GM21576 (cell line): ENCODE measurements around the gene TFIP11.

ENCODE experiments used
- ATAC-seq: cut with Tn5 transposase; IDR thresholded peaks from one replicate; pipeline ENCODE4 v1.9.1; 2021; ENCODE audit warnings: mild to moderate bottlenecking, moderate library complexity; ENCODE audit not compliant: unreplicated experiment

TFIP11 gene

GRCh38 chr22:26512149-26512793 lies at the start of gene TFIP11:
TFIP11 (minus strand) TSS chr22:26512473; CDS start chr22:26510272, 2,201 bp downstream.
- peak; percentile 90 for ATAC-seq

- ATAC-seq, result no peak
Observed at GRCh38 chr22:26561756-26562417, 49.6 kb upstream of the TFIP11 start.

GRCh38 chr22:26559961-26560575 lies 47.8 kb upstream of the TFIP11 start:
- ATAC-seq, result no peak

DNA sequence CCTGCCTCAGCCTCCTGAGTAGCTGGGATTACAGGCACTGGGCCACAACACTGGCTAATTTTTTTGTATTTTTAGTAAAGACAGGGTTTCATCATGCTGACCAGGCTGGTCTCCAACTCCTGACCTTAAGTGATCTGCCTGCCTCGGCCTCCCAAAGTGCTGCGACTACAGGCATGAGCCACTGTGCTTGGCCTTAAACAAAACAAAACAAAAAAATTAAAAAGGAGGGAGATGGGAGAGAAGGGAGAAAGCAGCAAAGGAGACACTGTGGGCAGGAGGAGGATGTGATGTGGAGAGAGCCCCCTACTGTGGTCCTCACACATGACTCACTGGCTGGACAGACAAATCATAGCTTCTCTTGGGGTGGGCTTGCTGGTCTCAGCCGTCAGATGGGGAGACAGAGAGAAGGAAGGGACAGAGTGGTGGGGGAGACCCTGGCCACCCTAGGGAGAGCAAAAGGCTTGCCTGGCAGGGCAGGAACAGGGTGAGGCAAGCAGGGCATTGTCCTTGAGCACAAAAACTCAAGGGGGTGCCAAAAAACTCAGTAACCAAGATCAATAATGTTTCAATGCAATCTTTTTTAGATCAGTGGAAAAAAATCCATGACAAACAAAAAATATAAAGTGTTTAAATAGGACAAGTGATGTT lies 46.1 kb upstream of the TFIP11 start:
- ATAC-seq, result no peak

DNA sequence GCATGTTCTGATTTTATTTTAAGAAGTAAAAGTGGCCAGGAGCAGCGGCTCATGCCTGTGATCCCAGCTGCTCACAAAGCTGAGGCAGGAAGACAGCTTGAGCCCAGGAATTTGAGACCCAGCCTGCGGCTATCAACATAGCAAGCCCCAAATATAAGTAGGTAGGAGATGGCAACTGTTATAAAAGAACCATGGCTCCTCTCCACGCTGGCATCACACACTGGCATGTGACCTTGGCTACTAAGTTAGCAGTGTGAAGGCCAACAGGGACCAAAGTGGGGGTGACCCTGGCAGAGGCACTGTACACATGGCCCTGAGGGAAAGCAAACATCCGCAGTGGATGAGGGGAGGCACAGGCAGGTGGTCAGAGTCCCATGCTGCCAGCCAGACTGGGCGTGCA lies 44.6 kb upstream of the TFIP11 start:
- no peak for ATAC-seq

DNA sequence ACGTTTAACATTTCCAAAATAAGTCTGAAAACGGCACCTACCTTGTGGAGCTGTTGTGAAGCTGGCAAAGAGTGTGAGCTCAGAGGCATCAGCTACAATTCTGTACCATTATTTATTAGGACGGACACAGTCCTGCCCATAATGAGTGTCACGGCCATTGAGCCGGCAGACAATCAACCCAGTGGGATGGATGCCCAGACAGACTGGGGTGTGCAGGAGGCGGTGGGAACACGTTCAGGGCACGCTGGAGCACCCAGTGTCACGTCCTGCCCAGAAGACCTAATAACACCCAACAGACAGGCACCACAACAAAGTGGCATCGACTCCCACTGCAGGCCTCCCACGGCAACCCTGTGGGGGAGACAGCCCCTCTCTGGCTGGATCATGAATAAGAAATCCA lies 43.2 kb upstream of the TFIP11 start:
- ATAC-seq, result no peak

GRCh38 chr22:26554956-26555355 lies 42.7 kb upstream of the TFIP11 start:
- no peak for ATAC-seq

GRCh38 chr22:26553056-26553752 lies 40.9 kb upstream of the TFIP11 start:
- ATAC-seq, result no peak

DNA sequence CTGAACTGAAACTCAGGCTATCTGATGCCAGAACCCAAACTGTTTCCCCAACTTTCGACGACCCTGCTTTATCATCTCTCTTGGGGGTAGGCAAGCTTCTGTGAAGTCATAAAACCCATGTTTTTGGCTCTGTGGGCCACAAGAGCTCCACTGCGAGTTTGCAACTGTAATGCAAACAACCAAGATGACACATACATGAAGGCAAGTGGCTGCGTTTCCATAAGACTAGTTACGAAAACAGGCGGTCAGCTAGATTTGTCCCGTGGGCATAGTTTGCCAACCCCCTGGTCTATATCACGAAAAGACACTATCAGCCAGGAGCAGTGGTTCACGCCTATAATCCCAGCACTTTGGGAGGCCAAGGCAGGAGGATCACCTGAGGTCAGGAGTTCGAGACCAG lies 40.2 kb upstream of the TFIP11 start:
- ATAC-seq, result no peak

GRCh38 chr22:26551568-26551967 lies 39.3 kb upstream of the TFIP11 start:
- ATAC-seq, result no peak

DNA sequence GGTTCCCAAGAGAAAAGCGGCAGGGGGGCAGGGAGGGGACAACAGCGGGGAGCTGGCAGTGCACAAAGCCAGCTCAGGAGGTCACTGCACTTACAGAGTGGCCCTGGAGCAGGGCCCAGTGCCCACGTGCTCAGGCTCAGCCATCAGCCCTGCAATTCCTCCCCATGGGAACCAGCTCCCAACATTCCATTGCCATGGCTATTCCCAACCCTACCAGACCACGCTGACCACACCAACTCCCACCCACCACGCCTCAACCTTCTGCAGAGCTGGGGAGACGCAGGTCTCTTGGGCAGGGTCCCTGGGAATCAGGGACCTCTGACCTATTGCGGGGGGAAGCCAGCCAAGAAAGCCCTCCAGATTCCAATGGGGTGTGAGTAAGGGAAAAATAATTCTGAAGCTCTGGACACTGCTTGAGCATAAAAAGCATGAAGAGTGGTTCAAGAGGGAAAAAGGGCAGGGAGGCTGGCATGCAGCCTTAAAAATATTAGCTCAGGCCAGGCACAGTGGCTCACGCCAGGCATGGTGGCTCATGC lies 38.3 kb upstream of the TFIP11 start:
- ATAC-seq, result no peak

DNA sequence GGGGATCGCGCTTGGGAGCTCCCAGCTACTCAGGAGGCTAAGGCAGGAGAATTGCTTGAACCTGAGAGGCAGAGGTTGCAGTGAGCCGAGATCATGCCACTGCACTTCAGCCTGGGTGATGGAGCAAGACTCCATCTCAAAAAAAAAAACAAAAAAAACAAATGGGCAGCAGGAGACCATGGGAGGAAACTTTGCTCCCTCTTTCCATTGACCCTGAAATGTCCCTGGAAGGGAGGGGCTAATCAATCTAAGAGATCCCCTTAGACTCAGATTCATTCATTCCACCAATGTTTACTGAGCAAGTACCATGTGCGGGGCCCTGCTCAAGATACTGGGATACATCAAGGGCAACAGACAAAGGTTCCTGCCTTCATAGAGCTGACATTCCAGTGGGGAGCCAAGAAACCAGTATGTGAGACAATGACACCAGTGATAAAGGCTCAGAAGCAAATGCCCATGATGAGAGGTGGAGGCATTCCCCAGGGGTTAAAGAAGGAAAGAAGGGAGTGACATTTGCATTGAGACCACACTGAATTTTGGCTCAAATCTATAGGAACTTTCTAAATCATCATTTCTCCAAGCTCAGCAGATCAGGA lies 37.7 kb upstream of the TFIP11 start:
- no peak for ATAC-seq

DNA sequence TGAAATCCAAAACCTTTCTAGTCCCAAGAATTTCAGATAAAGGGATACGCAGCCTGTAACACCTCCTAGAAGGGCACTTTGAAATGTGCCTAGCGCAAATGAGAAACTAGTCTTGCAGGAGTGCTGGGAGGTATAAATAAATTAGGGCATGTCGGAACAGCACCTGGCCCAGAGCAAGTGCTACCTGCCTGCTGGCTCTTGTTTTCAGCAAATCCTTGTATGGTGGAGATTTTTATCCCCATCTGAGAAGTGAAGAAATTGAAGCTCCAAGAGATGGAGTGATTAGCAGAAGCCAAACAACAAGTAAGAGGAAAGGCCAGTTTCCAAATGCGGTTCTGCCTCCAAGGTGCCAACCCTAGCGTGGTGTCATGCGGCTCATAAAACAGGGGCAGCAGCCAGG lies 36.7 kb upstream of the TFIP11 start:
- no peak for ATAC-seq

- ATAC-seq, result no peak
Observed at GRCh38 chr22:26548303-26548702, 36.0 kb upstream of the TFIP11 start.

DNA sequence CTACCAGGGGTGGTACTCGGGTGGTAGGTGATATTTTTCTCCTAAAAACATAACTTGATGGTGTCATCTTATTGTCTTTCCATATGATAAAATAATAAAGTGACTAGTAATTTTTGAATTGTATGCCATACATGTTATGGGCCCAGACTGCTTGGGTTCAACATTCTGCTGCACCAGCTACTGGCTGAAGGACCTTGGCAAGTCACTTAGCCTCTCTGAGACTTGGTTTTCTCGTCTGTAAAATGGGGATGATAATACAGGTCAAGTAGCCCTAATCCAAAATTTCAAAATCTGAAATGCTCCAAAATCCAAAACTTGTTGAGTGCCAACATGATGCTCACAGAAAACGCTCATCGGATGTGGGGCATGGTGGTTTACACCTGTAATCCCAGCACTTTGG lies 35.6 kb upstream of the TFIP11 start:
- ATAC-seq, result no peak

- no peak for ATAC-seq
Observed at GRCh38 chr22:26547426-26547825, 35.2 kb upstream of the TFIP11 start.

- ATAC-seq, result no peak
Observed at GRCh38 chr22:26546282-26546681, 34.0 kb upstream of the TFIP11 start.

- no peak for ATAC-seq
Observed at GRCh38 chr22:26545827-26546226, 33.6 kb upstream of the TFIP11 start.

DNA sequence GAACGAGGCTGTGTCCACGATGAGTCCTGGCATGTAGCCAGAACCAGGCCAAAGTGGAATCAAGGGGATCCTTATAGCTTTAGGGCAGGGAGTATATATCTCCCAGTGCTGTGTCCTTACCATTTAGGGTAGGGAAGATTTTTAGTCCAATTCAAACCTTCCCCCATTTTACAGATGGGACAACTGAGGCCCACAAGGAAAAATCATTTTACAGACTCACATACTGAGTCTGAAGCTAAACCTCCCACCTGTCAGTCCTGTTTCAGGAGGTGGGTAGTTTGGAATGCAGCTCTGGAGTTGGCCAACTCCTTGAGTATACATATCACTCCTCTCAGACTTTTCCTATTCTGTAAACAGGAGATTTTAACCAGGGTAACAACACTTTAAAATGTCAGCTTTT lies 33.1 kb upstream of the TFIP11 start:
- ATAC-seq, result no peak

- no peak for ATAC-seq
Observed at GRCh38 chr22:26544489-26544888, 32.2 kb upstream of the TFIP11 start.

GRCh38 chr22:26542831-26543230 lies 30.6 kb upstream of the TFIP11 start:
- no peak for ATAC-seq
